Measurements from ENCODE around the gene ACAA1.

Gene ACAA1

DNA sequence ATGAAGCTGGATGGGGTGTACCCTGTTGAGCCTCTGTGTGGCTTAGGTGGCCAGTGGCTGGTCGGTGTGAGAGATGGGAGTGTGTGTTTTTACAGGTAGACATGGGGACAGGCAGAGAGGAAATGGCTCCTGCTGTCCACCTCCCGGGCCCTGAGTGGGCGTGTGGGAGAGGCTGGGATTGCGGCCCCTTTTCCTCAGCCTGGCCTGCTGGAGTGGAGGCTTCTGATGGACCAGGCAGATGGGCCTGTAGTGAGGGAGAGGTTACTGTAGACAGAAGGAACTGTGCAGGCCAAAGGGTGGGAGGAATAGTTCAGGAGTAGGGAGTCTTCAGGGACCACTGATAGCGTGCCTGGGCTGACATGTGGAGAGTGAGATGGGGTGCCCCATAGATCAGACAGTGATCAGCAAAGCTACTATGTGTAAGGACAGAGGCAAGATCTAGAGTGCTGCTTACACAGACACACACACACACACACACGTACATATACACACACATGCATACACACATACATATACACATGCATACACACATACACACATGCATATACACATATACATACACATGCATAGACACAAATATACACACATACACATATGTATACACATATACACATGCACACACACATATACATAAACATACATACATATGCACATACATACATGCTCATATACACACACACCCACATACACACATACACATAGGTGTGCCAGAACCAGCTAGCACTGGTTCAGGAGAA, 26.4 kb downstream of the ACAA1 start:
- no peak for TF ChIP-seq JUND (IDR thresholded peaks at IDR 0.05; ENCODE audit: low read depth)
- in situ Hi-C loops (cut with HindIII; ENCODE audit: low pct_unique_long_range_greater_than_20kb, low sequenced_read_pairs), result no loop called here
- DNase-seq (ENCODE audit: low read depth in 1 of 2, low spot score in 1 of 2), result no peak

GRCh38 chr3:38109580-38110313, 27.2 kb downstream of the ACAA1 start:
- no peak for DNase-seq (ENCODE audit: low read depth in 1 of 2, low spot score in 1 of 2)
- no peak for TF ChIP-seq JUND (IDR thresholded peaks at IDR 0.05; ENCODE audit: low read depth)
- in situ Hi-C loops (cut with HindIII; ENCODE audit: low pct_unique_long_range_greater_than_20kb, low sequenced_read_pairs), result no loop called here

DNA sequence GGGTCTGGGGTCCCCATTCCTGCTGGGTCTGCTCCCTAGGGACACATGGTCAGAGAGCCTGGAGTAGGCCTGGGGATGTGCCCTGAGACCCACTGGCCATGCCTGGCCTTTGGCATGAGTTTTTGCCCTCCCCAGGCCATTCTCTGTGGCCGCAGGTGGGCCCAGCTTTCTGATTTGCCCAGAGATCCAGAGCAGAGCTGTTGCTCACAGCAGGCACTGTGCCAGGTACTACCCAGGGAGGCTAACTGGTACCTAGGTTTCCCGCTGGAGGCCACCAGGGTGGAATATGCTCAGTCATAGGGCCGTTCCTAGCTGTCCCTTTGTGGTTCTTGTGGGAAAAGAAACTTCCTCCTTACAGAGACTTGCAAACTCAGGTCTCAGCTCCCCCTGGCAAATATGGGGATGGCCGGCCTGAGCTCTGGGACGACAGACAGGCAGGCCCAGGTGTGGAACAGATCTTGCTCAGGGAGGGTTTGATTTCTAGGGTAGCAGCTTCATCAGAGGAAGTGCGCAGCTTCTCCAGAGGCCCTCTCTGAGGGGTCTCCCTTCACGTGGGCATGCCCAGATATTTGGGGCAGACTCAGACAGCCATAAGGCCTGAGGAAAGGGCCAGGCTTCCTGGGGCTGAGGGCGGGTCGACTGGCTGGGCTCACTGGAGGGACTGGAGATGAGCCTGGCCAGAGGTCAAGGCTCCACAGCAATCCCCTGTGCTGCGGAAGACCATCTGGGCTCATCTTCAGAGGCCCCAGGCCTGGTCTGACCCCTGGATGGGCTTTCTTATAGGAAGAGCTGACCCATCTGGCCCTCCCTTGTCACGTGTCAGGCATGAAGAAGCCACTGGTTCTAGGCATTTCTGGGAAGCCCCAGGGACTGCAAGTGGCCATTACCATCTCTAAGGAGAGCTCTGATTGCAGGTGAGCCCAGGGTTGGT, 28.0 kb downstream of the ACAA1 start:
- no peak for DNase-seq (ENCODE audit: low read depth in 1 of 2, low spot score in 1 of 2)
- TF ChIP-seq JUND (IDR thresholded peaks at IDR 0.05; ENCODE audit: low read depth), result no peak
- in situ Hi-C loops (cut with HindIII; ENCODE audit: low pct_unique_long_range_greater_than_20kb, low sequenced_read_pairs), result no loop called here

- in situ Hi-C loops (cut with HindIII; ENCODE audit: low pct_unique_long_range_greater_than_20kb, low sequenced_read_pairs), result no loop called here
- DNase-seq (ENCODE audit: low read depth in 1 of 2, low spot score in 1 of 2), result no peak
- TF ChIP-seq JUND (IDR thresholded peaks at IDR 0.05; ENCODE audit: low read depth), result no peak
Observed at GRCh38 chr3:38107911-38108648, 28.8 kb downstream of the ACAA1 start.

- DNase-seq (ENCODE audit: low read depth in 1 of 2, low spot score in 1 of 2), result no peak
- in situ Hi-C loops (cut with HindIII; ENCODE audit: low pct_unique_long_range_greater_than_20kb, low sequenced_read_pairs), result no loop called here
- TF ChIP-seq JUND (IDR thresholded peaks at IDR 0.05; ENCODE audit: low read depth), result no peak
Observed at GRCh38 chr3:38105525-38105924, 31.4 kb downstream of the ACAA1 start.

GRCh38 chr3:38102444-38102814, 34.5 kb downstream of the ACAA1 start:
- TF ChIP-seq JUND (IDR thresholded peaks at IDR 0.05; ENCODE audit: low read depth), result no peak
- in situ Hi-C loops (cut with HindIII; ENCODE audit: low pct_unique_long_range_greater_than_20kb, low sequenced_read_pairs), result no loop called here
- DNase-seq (ENCODE audit: low read depth in 1 of 2, low spot score in 1 of 2), result no peak

- no peak for TF ChIP-seq JUND (IDR thresholded peaks at IDR 0.05; ENCODE audit: low read depth)
- DNase-seq (ENCODE audit: low read depth in 1 of 2, low spot score in 1 of 2), result no peak
- in situ Hi-C loops (cut with HindIII; ENCODE audit: low pct_unique_long_range_greater_than_20kb, low sequenced_read_pairs), result no loop called here
Observed at GRCh38 chr3:38101811-38102443, 35.0 kb downstream of the ACAA1 start.

DNA sequence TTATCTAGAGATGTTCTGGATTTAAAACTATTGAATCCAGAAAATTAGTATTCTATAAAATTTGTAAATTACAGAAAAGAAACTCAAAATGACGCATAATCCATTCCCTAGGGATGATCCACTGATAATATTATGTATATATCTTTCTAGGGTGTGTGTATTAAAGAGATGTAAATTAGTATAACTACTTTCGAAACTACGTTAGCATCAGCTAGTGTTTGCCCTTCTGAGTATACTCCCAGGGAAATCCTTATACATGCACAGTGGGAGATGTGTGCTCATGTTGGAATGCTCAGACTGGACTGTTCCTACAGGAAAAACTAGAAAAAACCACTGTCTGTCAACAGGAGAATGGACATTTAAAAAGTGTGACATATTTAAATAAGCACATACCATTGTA, 36.4 kb downstream of the ACAA1 start:
- in situ Hi-C loops (cut with HindIII; ENCODE audit: low pct_unique_long_range_greater_than_20kb, low sequenced_read_pairs), result no loop called here
- TF ChIP-seq JUND (IDR thresholded peaks at IDR 0.05; ENCODE audit: low read depth), result no peak
- no peak for DNase-seq (ENCODE audit: low read depth in 1 of 2, low spot score in 1 of 2)

DNA sequence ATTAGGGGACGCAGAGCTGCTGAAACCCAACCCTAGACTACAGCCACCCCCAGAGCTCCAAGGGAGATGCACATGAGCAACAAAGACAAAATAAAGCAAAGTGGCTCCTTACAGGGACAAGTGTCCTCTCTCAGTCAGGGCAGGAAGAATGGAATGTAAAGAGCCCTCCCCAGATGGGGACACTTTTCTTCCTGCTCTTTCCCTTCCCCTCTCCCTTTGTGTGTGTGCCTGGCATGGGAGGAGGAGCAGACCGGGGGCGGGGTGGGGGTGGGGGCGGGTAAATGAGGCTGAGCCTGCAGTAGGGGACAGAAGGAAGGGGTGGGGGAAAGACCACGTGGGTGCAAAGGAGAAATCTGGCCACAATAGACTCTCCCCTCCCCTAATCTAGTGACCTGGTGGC, 37.4 kb downstream of the ACAA1 start:
- no peak for TF ChIP-seq JUND (IDR thresholded peaks at IDR 0.05; ENCODE audit: low read depth)
- DNase-seq (ENCODE audit: low read depth in 1 of 2, low spot score in 1 of 2), result no peak
- in situ Hi-C loops (cut with HindIII; ENCODE audit: low pct_unique_long_range_greater_than_20kb, low sequenced_read_pairs), result no loop called here

DNA sequence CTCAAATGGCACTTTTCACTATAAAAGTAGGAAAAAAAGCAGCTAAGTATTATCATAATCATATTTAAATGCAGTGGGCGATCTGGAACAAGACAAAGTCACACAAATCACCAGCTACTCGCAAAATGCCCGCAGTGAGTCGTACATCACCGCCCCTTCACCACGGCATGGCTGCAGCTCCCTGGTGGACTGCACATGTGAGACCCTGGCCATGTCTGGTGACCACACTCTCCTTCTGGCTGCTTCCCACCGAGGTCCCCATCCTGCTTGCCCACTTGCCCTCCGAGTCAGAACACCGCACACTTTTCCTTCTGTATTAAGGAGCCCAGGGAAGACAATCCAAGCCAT, 38.6 kb downstream of the ACAA1 start:
- DNase-seq (ENCODE audit: low read depth in 1 of 2, low spot score in 1 of 2), result no peak
- in situ Hi-C loops (cut with HindIII; ENCODE audit: low pct_unique_long_range_greater_than_20kb, low sequenced_read_pairs), result no loop called here
- TF ChIP-seq JUND (IDR thresholded peaks at IDR 0.05; ENCODE audit: low read depth), result no peak

- in situ Hi-C loops (cut with HindIII; ENCODE audit: low pct_unique_long_range_greater_than_20kb, low sequenced_read_pairs), result no loop called here
- no peak for DNase-seq (ENCODE audit: low read depth in 1 of 2, low spot score in 1 of 2)
- no peak for TF ChIP-seq JUND (IDR thresholded peaks at IDR 0.05; ENCODE audit: low read depth)
Observed at GRCh38 chr3:38097446-38098375, 39.2 kb downstream of the ACAA1 start.

All from T47D (cell line).